Right lobe of liver (tissue), 6 donors: ENCODE data around the gene ALS2CL. TPM values are rescaled to one million over a fixed set of nuclear protein-coding genes. Genes with fewer than 3 reads are reported as not detected.
A peak's percentile ranks its signal among the peaks of the same experiment; 100 is the strongest.

Experiments used
- ATAC-seq, 4 donors: fragments of 200-7000 bp; cut with Tn5 transposase; one replicate each; pipeline ENCODE4 v1.9.1; 2020; ENCODE audit warnings: mild to moderate bottlenecking in 4 of 4, moderate library complexity in 4 of 4
- DNase-seq, 3 donors: peaks; one replicate each; pipeline ENCODE4 v3.0.0-alpha.2; 2020
- H3K27ac ChIP-seq, 3 donors: fragments of 200-600 bp; one replicate each; pipeline ENCODE4 v1.8.0; 2022
- H3K27me3 ChIP-seq, 2 donors: fragments of 200-600 bp; one replicate each; pipeline ENCODE4 v1.8.0; 2022
- H3K36me3 ChIP-seq, 4 donors: fragments of 200-600 bp; sonication (generic) in 1 of 4; one replicate each; pipeline versions ENCODE4 v1.5.1 to v1.8.0; 2017 to 2022; ENCODE audit warnings: control low read depth in 1 of 4
- H3K4me1 ChIP-seq, 4 donors: fragments of 200-600 bp; sonication (generic) in 1 of 4; one replicate each; pipeline versions ENCODE4 v1.5.1 to v1.8.0; 2017 to 2022; ENCODE audit warnings: control low read depth in 1 of 4
- H3K4me3 ChIP-seq, 3 donors: fragments of 200-600 bp; one replicate each; pipeline ENCODE4 v1.8.0; 2022
- H3K9me3 ChIP-seq, 4 donors: fragments of 200-600 bp; sonication (generic) in 1 of 4; one replicate each; pipeline versions ENCODE4 v1.5.1 to v1.8.0; 2017 to 2022; ENCODE audit warnings: control low read depth in 1 of 4
- CTCF ChIP-seq, 4 donors: fragments of 200-600 bp in 3 of 4; fragments of 450-650 bp in 1 of 4; IDR thresholded peaks; one replicate each; pipeline versions ENCODE4 v1.5.1 to v1.8.0; 2016 to 2022; ENCODE audit warnings: antibody characterized with exemption in 4 of 4, mild to moderate bottlenecking in 2 of 4
- POLR2A ChIP-seq: fragments of 450-650 bp; IDR thresholded peaks from one replicate; pipeline ENCODE4 v1.6.1; 2017; ENCODE audit warnings: antibody characterized with exemption, mild to moderate bottlenecking
- WGBS: methylation state at CpG from one replicate; pipeline ENCODE4 v1.1.6; 2018; ENCODE audit warnings: low coverage, low lambda C conversion rate; ENCODE audit not compliant: insufficient coverage; ENCODE audit errors: missing lambda C conversion rate; 5-methylcytosine and 5-hydroxymethylcytosine counted together
- intact Hi-C, 2 donors: fragments of 100-400 bp; cut with DNase I; formaldehyde crosslinking; loops; one replicate each; pipeline versions ENCODE4 v1.11.2 to v1.14.1; 2022
- small RNA-seq, 2 experiments: library from RNA; depleted of rRNA; stranded (forward); fragments of <200 nt; gene quantifications; one replicate each; pipeline ENCODE3, GENCODE V24; 2016
- total RNA-seq, 6 experiments: library from RNA; depleted of rRNA in 2 of 6; stranded (reverse); fragments of >200 nt in 2 of 6; fragmentation: NEBNext Ultra II Directional in 3 of 6; extraction: Animal tissue kit (Norgen Biotek cat#: 25700) in 3 of 6; gene quantifications; one replicate each; pipeline versions ENCODE4 v1.1.0 to v1.2.4, GENCODE V29; 2016 to 2023
- donor health status: DM: no; HTN: yes; CAD: no.
- donor health status: DM: no; HTN: no; CAD: no.
- donor health status: DM: no; HTN: no; CAD: no.
- donor health status: DM: no; HTN: yes; CAD: no.
- donor health status: DM: no; HTN: yes; CAD: no.

The ALS2CL gene
- total RNA-seq, 6 experiments from 2014 or later, result 12.3 to 19.1 (median 15.9) TPM

GRCh38 chr3:46626039-46626438 is 67.4 kb downstream of the ALS2CL start:
- Histone ChIP-seq H3K36me3 (no peaks in the 10 kb centered on the region), H3K27ac (no peak overlapping the region), H3K4me3 (no peak overlapping the region), H3K9me3 (no peaks in the 10 kb centered on the region), H3K27me3 (no peaks in the 10 kb centered on the region), H3K4me1 (peaks cover 0 to 10% (median 0%) of the 10 kb centered on the region in 4 donors)
- no peak for TF ChIP-seq CTCF (IDR thresholded peaks at IDR 0.05)
- TF ChIP-seq POLR2A, result no peak
- ATAC-seq, result no peak
- 100% methylated on average over 4 of the region's 4 CpGs for WGBS
- no peak for DNase-seq
- intact Hi-C loops, result no loop called here

GRCh38 chr3:46624975-46625490 is 68.4 kb downstream of the ALS2CL start:
- intact Hi-C loops, result no loop called here
- H3K27ac ChIP-seq, result no peak overlapping the region
- no peaks in the 10 kb centered on the region for H3K36me3 ChIP-seq
- DNase-seq, result no peak
- no peaks in the 10 kb centered on the region for H3K27me3 ChIP-seq
- TF ChIP-seq POLR2A, result no peak
- no peak overlapping the region for H3K4me3 ChIP-seq
- H3K4me1 ChIP-seq, result peaks cover 0 to 7% (median 0%) of the 10 kb centered on the region in 4 donors
- 80% methylated on average over 3 of the region's 3 CpGs for WGBS
- ATAC-seq, result no peak
- H3K9me3 ChIP-seq, result no peaks in the 10 kb centered on the region

GRCh38 chr3:46624533-46624932 is 68.9 kb downstream of the ALS2CL start:
- no peak for DNase-seq
- intact Hi-C loops, result no loop called here
- Histone ChIP-seq H3K27ac (no peak overlapping the region), H3K36me3 (no peaks in the 10 kb centered on the region), H3K4me1 (peaks cover 0 to 3% (median 0%) of the 10 kb centered on the region in 4 donors), H3K9me3 (no peaks in the 10 kb centered on the region), H3K27me3 (no peaks in the 10 kb centered on the region), H3K4me3 (no peak overlapping the region)
- TF ChIP-seq CTCF (IDR thresholded peaks at IDR 0.05) (no peak), POLR2A (no peak)
- 78% methylated on average over 2 of the region's 2 CpGs for whole genome bisulfite sequencing
- ATAC-seq, result no peak

- ATAC-seq, result peak; percentile 36 to 74 (median 52)
- intact Hi-C loops, result no loop called here
- no peaks in the 10 kb centered on the region for H3K36me3 ChIP-seq
- H3K4me3 ChIP-seq, result no peak overlapping the region
- no peaks in the 10 kb centered on the region for H3K4me1 ChIP-seq
- no peak for DNase-seq
- 54% methylated on average over 7 of the region's 8 CpGs for WGBS
- no peak overlapping the region for H3K27ac ChIP-seq
- H3K27me3 ChIP-seq, result no peaks in the 10 kb centered on the region
- H3K9me3 ChIP-seq, result no peaks in the 10 kb centered on the region
- TF ChIP-seq POLR2A (no peak), CTCF (IDR thresholded peaks at IDR 0.05) (no peak)
These were observed 73.4 kb downstream of the ALS2CL start for GRCh38 chr3:46619845-46620778.

Small RNAs within 50 kb of the gene (small RNA-seq; reads per million reads assigned to genes)
- 0 reads per million in 2 experiments for gene RF00591

Other genes starting within 250 kb of the ALS2CL start
- gene LTF, start 228.8 kb downstream of the ALS2CL start, total RNA-seq, result 1 to 10 TPM in 4 of 6 experiments, under 1 TPM in 2; 0.19 to 3.6 (median 2.0) TPM
- 10 to 100 TPM; 12.2 to 29.0 (median 20.9) TPM for gene RTP3, start 195.7 kb downstream of the ALS2CL start, total RNA-seq
- gene LRRC2, start 127.4 kb downstream of the ALS2CL start, total RNA-seq, result 1 to 10 TPM; 4.3 to 8.9 (median 6.1) TPM
- not detected for gene FAM240A, start 81.2 kb downstream of the ALS2CL start, total RNA-seq
- gene TMIE, start 7.7 kb upstream of the ALS2CL start, total RNA-seq, result under 1 TPM; 0.21 to 0.79 (median 0.34) TPM
- under 1 TPM in 4 of 6 experiments, not detected in 2; 0.07 to 0.42 (median 0.13) TPM for gene PRSS50, start 24.2 kb upstream of the ALS2CL start, total RNA-seq
- gene MYL3, start 169.8 kb upstream of the ALS2CL start, total RNA-seq, result 1 to 10 TPM in 3 of 6 experiments, under 1 TPM in 3; 0.37 to 2.0 (median 1.00) TPM
- 10 to 100 TPM in 5 of 6 experiments, 1 to 10 TPM in 1; 6.1 to 32.5 (median 16.0) TPM for gene PTH1R, start 184.0 kb upstream of the ALS2CL start, total RNA-seq